Neural progenitor cell (in vitro differentiated cells): ENCODE data around the gene NTPCR. TPM values are rescaled to one million over a fixed set of nuclear protein-coding genes. Genes with fewer than 3 reads are reported as not detected.

ENCODE experiments used
- DNase-seq: peaks from one replicate; pipeline ENCODE4 v3.0.0-alpha.2; 2016; ENCODE audit warnings: low spot score
- H2AFZ ChIP-seq: fragments of 200-600 bp; sonication (generic); replicated peaks from 2 replicates; pipeline ENCODE4 v1.6.1; 2016; ENCODE audit warnings: antibody characterized with exemption
- H3F3A ChIP-seq: fragments of 200-600 bp; sonication (generic); 2 replicates; pipeline ENCODE4 v1.6.1; 2016; ENCODE audit warnings: antibody characterized with exemption, low read depth
- H3K27ac ChIP-seq: fragments of 200-600 bp; sonication (generic); 2 replicates; pipeline ENCODE4 v1.5.1; 2016; ENCODE audit warnings: mild to moderate bottlenecking
- H3K27me3 ChIP-seq: fragments of 200-600 bp; sonication (generic); 2 replicates; pipeline ENCODE4 v1.6.1; 2016; ENCODE audit warnings: mild to moderate bottlenecking, moderate library complexity
- H3K36me3 ChIP-seq: fragments of 200-600 bp; sonication (generic); 2 replicates; pipeline ENCODE4 v1.5.1; 2016
- H3K4me1 ChIP-seq: fragments of 200-600 bp; sonication (generic); 2 replicates; pipeline ENCODE4 v1.6.1; 2016; ENCODE audit warnings: mixed run types
- H3K4me2 ChIP-seq: fragments of 200-600 bp; sonication (generic); 2 replicates; pipeline ENCODE4 v1.6.1; 2016
- H3K4me3 ChIP-seq: fragments of 200-600 bp; sonication (generic); 2 replicates; pipeline ENCODE4 v1.5.1; 2016
- H3K79me2 ChIP-seq: fragments of 200-600 bp; sonication (generic); 2 replicates; pipeline ENCODE4 v1.6.1; 2016; ENCODE audit warnings: low read depth
- H3K9ac ChIP-seq: fragments of 200-600 bp; sonication (generic); 2 replicates; pipeline ENCODE4 v1.6.1; 2016
- H3K9me3 ChIP-seq: fragments of 200-600 bp; sonication (generic); 2 replicates; pipeline ENCODE4 v1.5.1; 2016; ENCODE audit warnings: low read depth
- H4K20me1 ChIP-seq: fragments of 200-600 bp; sonication (generic); 2 replicates; pipeline ENCODE4 v1.6.1; 2016; ENCODE audit warnings: low read depth
- H3K27ac Mint-ChIP-seq: 3 replicates; pipeline ENCODE4 v1.8.0; 2021; ENCODE audit warnings: mixed read lengths
- H3K27me3 Mint-ChIP-seq: 2 replicates; pipeline ENCODE4 v1.8.0; 2022; ENCODE audit warnings: low read depth, mild to moderate bottlenecking, inconsistent platforms, moderate library complexity, mixed read lengths; ENCODE audit not compliant: insufficient read depth
- H3K36me3 Mint-ChIP-seq: 3 replicates; pipeline ENCODE4 v1.8.0; 2021; ENCODE audit warnings: mixed read lengths
- H3K4me1 Mint-ChIP-seq: 3 replicates; pipeline ENCODE4 v1.8.0; 2021; ENCODE audit warnings: mixed read lengths
- H3K4me3 Mint-ChIP-seq: 3 replicates; pipeline ENCODE4 v1.8.0; 2021; ENCODE audit warnings: mild to moderate bottlenecking, moderate library complexity, mixed read lengths
- H3K9me3 Mint-ChIP-seq: 3 replicates; pipeline ENCODE4 v1.8.0; 2020; ENCODE audit warnings: mixed read lengths
- CTCF ChIP-seq: fragments of 200-600 bp; sonication (generic); IDR thresholded peaks from 2 replicates; pipeline ENCODE4 v1.5.1; 2017; ENCODE audit warnings: antibody characterized with exemption, mild to moderate bottlenecking
- EZH2 ChIP-seq: fragments of 200-600 bp; sonication (generic); IDR thresholded peaks from 2 replicates; pipeline ENCODE4 v1.6.1; 2017; ENCODE audit warnings: antibody characterized with exemption, mild to moderate bottlenecking, moderate library complexity
- EZH2phosphoT487 ChIP-seq: fragments of 200-600 bp; sonication (generic); IDR thresholded peaks from 2 replicates; pipeline ENCODE4 v1.6.1; 2017; ENCODE audit warnings: antibody characterized with exemption
- total RNA-seq: library from RNA; depleted of rRNA; stranded (reverse); fragments of >200 nt; gene quantifications from 2 replicates; pipeline ENCODE4 v1.2.3, GENCODE V29; 2015; ENCODE audit warnings: low replicate concordance

Gene NTPCR
- total RNA-seq, 1 donor from 2014 or later = 65.7 TPM

GRCh38 chr1:232987774-232988140 is 37.3 kb downstream of the NTPCR start:
- H3K36me3 Mint-ChIP-seq = peaks cover 15% of the 10 kb centered on the region
- Histone ChIP-seq H3F3A (no peaks in the 10 kb centered on the region), H3K27ac (no peak overlapping the region), H3K4me1 (no peaks in the 10 kb centered on the region), H3K4me3 (no peak overlapping the region), H3K4me2 (no peak overlapping the region), H3K79me2 (no peaks in the 10 kb centered on the region), H3K27me3 (no peaks in the 10 kb centered on the region), H3K9ac (no peak overlapping the region), H2AFZ (no peak overlapping the region), H4K20me1 (no peaks in the 10 kb centered on the region), H3K36me3 (no peaks in the 10 kb centered on the region), H3K9me3 (no peaks in the 10 kb centered on the region)
- peaks cover 8% of the 10 kb centered on the region for H3K9me3 Mint-ChIP-seq
- H3K27ac Mint-ChIP-seq = no peak overlapping the region
- DNase-seq = no peak
- TF ChIP-seq EZH2phosphoT487 (no peak), CTCF (no peak), EZH2 (no peak)
- H3K27me3 Mint-ChIP-seq = peaks cover 7% of the 10 kb centered on the region
- no peak overlapping the region for H3K4me3 Mint-ChIP-seq
- peaks cover 9% of the 10 kb centered on the region for H3K4me1 Mint-ChIP-seq

- H3K4me2 ChIP-seq = no peak overlapping the region
- H3K27ac ChIP-seq = no peak overlapping the region
- Mint-ChIP-seq H3K27ac (no peak overlapping the region), H3K4me3 (no peak overlapping the region), H3K9me3 (peaks cover 15% of the 10 kb centered on the region), H3K27me3 (peaks cover 7% of the 10 kb centered on the region), H3K4me1 (peaks cover 9% of the 10 kb centered on the region), H3K36me3 (peaks cover 22% of the 10 kb centered on the region)
- no peak for DNase-seq
- H3K9ac ChIP-seq = no peak overlapping the region
- no peaks in the 10 kb centered on the region for H3K79me2 ChIP-seq
- no peaks in the 10 kb centered on the region for H3K9me3 ChIP-seq
- no peaks in the 10 kb centered on the region for H3F3A ChIP-seq
- no peaks in the 10 kb centered on the region for H3K36me3 ChIP-seq
- H2AFZ ChIP-seq = no peak overlapping the region
- H3K27me3 ChIP-seq = no peaks in the 10 kb centered on the region
- H3K4me1 ChIP-seq = no peaks in the 10 kb centered on the region
- TF ChIP-seq EZH2 = no peak
- no peak for TF ChIP-seq EZH2phosphoT487
- no peak for TF ChIP-seq CTCF
- no peak overlapping the region for H3K4me3 ChIP-seq
- H4K20me1 ChIP-seq = no peaks in the 10 kb centered on the region
Measured at GRCh38 chr1:232988572-232989040, 38.2 kb downstream of the NTPCR start.

- DNase-seq = no peak
- Histone ChIP-seq H2AFZ (no peak overlapping the region), H3K27me3 (no peaks in the 10 kb centered on the region), H4K20me1 (no peaks in the 10 kb centered on the region), H3K36me3 (no peaks in the 10 kb centered on the region), H3K4me3 (no peak overlapping the region), H3K4me2 (no peak overlapping the region), H3K27ac (no peak overlapping the region), H3K4me1 (no peaks in the 10 kb centered on the region), H3K9me3 (no peaks in the 10 kb centered on the region), H3F3A (no peaks in the 10 kb centered on the region), H3K9ac (no peak overlapping the region), H3K79me2 (no peaks in the 10 kb centered on the region)
- H3K4me3 Mint-ChIP-seq = no peak overlapping the region
- no peak overlapping the region for H3K27ac Mint-ChIP-seq
- H3K4me1 Mint-ChIP-seq = peaks cover 7% of the 10 kb centered on the region
- peaks cover 7% of the 10 kb centered on the region for H3K27me3 Mint-ChIP-seq
- TF ChIP-seq EZH2phosphoT487 = no peak
- no peak for TF ChIP-seq CTCF
- TF ChIP-seq EZH2 = no peak
- peaks cover 26% of the 10 kb centered on the region for H3K36me3 Mint-ChIP-seq
- peaks cover 24% of the 10 kb centered on the region for H3K9me3 Mint-ChIP-seq
Measured at GRCh38 chr1:232990176-232991128, 40.0 kb downstream of the NTPCR start.
